ENCODE measurements around the gene SYNE2.

SYNE2 gene

GRCh38 chr14:64215274-64215673, 362.5 kb downstream of the SYNE2 start:
- TF ChIP-seq CTCF (IDR thresholded peaks at IDR 0.05; ENCODE audit: low read depth, low read length): no peak
- TF ChIP-seq MAX (IDR thresholded peaks at IDR 0.05; ENCODE audit: low read depth, low read length): no peak
- no peak for TF ChIP-seq MYC (IDR thresholded peaks at IDR 0.05; ENCODE audit: low read depth, low read length)
- no peak for TF ChIP-seq POLR2A (IDR thresholded peaks at IDR 0.05; ENCODE audit: extremely low read depth, insufficient read length)
- no peak overlapping the region for H3K4me3 ChIP-seq (ENCODE audit: low read depth, low read length)
- no peak for DNase-seq (ENCODE audit: low read depth)

- no peak for DNase-seq (ENCODE audit: low read depth)
- no peak for TF ChIP-seq MAX (IDR thresholded peaks at IDR 0.05; ENCODE audit: low read depth, low read length)
- no peak for TF ChIP-seq POLR2A (IDR thresholded peaks at IDR 0.05; ENCODE audit: extremely low read depth, insufficient read length)
- TF ChIP-seq CTCF (IDR thresholded peaks at IDR 0.05; ENCODE audit: low read depth, low read length): no peak
- TF ChIP-seq MYC (IDR thresholded peaks at IDR 0.05; ENCODE audit: low read depth, low read length): no peak
- no peak overlapping the region for H3K4me3 ChIP-seq (ENCODE audit: low read depth, low read length)
Observed at GRCh38 chr14:64215978-64216377, 363.2 kb downstream of the SYNE2 start.

- no peak for TF ChIP-seq POLR2A (IDR thresholded peaks at IDR 0.05; ENCODE audit: extremely low read depth, insufficient read length)
- no peak for DNase-seq (ENCODE audit: low read depth)
- no peak overlapping the region for H3K4me3 ChIP-seq (ENCODE audit: low read depth, low read length)
Observed at GRCh38 chr14:64217308-64217707, 364.5 kb downstream of the SYNE2 start.

DNA sequence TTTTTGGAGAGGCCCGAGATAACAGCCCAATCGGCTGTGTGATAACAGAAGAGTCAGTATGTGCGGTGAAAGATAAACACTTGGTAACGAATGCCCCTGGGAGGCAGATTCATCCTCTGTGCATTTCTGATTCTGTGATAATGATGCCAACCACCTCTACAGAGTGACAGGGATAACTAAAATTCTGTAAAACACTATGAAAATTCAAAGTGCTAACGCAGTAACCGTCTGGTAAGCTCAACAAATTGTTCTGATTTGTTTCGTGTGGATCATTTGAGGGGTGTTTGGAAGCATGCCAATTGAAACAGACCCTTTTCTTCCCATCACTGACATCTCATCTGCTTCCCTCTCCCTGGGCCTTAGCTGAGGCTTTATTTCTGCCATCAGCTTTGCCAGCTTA, 365.0 kb downstream of the SYNE2 start:
- DNase-seq (ENCODE audit: low read depth): no peak

GRCh38 chr14:64218344-64219240, 365.8 kb downstream of the SYNE2 start:
- no peak overlapping the region for H3K4me3 ChIP-seq (ENCODE audit: low read depth, low read length)
- TF ChIP-seq MYC (IDR thresholded peaks at IDR 0.05; ENCODE audit: low read depth, low read length) (no peak), POLR2A (IDR thresholded peaks at IDR 0.05; ENCODE audit: extremely low read depth, insufficient read length) (no peak), MAX (IDR thresholded peaks at IDR 0.05; ENCODE audit: low read depth, low read length) (no peak), CTCF (IDR thresholded peaks at IDR 0.05; ENCODE audit: low read depth, low read length) (no peak)
- DNase-seq (ENCODE audit: low read depth): no peak

More for the DNA sequence above, 365.0 kb downstream of the SYNE2 start:
- TF ChIP-seq MYC (IDR thresholded peaks at IDR 0.05; ENCODE audit: low read depth, low read length) (no peak), MAX (IDR thresholded peaks at IDR 0.05; ENCODE audit: low read depth, low read length) (no peak), CTCF (IDR thresholded peaks at IDR 0.05; ENCODE audit: low read depth, low read length) (no peak), POLR2A (IDR thresholded peaks at IDR 0.05; ENCODE audit: extremely low read depth, insufficient read length) (no peak)
- H3K4me3 ChIP-seq (ENCODE audit: low read depth, low read length): no peak overlapping the region

DNA sequence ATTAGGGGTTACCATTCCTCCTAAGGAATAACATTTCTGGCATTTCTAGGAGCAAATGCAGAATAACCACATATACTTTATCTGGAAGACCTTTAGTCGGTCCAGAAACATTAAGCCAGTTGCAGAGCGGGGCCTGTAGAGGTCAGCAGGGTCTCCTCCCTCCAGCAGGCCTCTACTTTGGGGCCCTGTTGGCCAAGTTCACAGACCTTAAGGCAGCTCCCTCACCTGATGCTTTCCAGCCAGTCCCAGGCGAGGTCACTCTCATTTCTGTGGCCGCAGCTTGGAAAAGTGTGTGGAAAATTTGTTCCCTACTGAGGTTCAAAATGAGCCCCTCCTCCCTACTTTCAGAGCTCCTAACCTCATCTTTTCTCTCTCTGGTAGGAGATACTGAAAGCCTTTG, 367.3 kb downstream of the SYNE2 start:
- DNase-seq (ENCODE audit: low read depth): no peak
- no peak overlapping the region for H3K4me3 ChIP-seq (ENCODE audit: low read depth, low read length)
- no peak for TF ChIP-seq MAX (IDR thresholded peaks at IDR 0.05; ENCODE audit: low read depth, low read length)
- no peak for TF ChIP-seq POLR2A (IDR thresholded peaks at IDR 0.05; ENCODE audit: extremely low read depth, insufficient read length)

Data from NB4 (cell line).